Effector CD8-positive, alpha-beta T cell (primary cell): ENCODE results near the gene ABHD16B.

ENCODE experiments used
- DNase-seq: peaks from one replicate; lab custom pipeline; 2025; lab: John Stamatoyannopoulos, UW

Gene ABHD16B

GRCh38 chr20:63895952-63896263 lies 34.6 kb downstream of the ABHD16B start:
- no peak for DNase-seq

DNA sequence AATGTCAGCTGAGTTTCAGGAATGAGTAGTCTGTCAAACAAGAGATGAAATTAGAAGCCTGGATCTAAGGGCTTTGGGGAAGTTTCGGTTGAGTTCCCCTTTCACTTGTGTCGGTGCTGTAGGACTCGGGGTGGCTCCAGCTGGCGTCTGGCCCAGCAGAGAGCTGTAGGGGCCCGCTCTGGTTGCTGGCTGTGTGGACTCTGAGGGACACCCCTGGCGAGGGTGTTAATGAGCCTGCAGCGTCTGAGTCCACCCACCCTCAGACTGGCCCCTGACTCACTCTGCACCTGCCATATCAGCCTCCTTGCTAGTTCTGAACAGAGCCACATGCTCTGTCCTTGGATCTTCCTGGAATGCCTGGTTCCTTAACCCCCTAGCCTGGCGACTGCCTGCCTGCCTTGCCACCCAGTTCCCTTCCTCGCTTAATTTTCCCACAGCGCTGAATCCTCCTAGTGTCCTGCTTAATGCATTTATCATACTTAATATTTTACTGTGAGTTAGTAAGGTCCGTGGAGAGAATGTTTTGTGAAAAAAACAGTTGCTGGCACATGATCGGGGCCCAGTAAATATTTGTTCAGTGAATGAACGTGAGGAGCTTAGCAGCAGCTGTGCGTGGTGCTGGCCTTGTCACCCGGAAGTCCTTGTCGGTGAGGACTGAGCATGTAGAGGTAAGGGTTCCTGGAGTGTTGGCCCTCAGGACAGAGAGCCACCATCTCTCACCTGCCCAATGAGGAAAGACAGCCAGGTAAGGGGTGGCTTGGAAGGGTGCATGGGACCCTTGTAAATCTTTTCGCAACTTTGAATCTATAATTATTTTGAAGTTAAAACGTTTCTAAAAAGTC lies 35.2 kb downstream of the ABHD16B start:
- DNase-seq, result no peak

- no peak for DNase-seq
Observed at GRCh38 chr20:63897978-63898561, 36.8 kb downstream of the ABHD16B start.

- no peak for DNase-seq
Observed at GRCh38 chr20:63898882-63899558, 37.7 kb downstream of the ABHD16B start.

- DNase-seq, result no peak
Observed at GRCh38 chr20:63900413-63900812, 39.1 kb downstream of the ABHD16B start.

GRCh38 chr20:63903796-63904561 lies 42.7 kb downstream of the ABHD16B start:
- no peak for DNase-seq

DNA sequence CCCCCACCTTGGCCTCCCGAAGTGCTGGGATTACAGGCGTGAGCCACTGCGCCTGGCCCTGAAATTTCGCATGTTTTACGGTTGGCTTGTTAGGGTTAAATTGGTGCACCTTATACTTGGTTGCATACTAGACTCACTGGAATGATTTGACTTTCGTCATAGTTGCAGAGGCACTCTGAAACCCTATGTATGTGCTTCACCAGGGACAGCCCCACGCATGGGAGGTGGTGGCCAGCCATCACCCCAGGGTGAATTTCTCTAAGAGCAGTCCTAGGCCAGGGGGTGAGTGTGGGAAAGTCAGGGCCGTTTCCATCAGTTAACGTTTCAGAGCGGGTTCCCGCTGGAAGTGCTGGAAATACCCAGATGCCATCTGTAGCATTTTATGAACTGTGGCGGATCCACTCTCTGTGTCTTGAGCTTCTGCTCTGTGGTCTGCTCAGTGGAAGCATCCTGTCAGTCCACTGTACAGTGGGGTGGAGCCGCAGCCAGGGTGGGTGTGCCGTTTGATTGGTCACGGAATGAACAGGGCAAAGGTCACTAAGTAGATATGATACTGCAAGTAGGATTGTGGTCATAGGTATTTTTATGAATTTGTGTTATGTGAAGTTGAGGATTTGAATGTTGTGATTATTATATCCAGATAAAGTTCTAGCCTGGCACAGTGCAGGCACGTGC lies 46.8 kb downstream of the ABHD16B start:
- DNase-seq, result no peak

DNA sequence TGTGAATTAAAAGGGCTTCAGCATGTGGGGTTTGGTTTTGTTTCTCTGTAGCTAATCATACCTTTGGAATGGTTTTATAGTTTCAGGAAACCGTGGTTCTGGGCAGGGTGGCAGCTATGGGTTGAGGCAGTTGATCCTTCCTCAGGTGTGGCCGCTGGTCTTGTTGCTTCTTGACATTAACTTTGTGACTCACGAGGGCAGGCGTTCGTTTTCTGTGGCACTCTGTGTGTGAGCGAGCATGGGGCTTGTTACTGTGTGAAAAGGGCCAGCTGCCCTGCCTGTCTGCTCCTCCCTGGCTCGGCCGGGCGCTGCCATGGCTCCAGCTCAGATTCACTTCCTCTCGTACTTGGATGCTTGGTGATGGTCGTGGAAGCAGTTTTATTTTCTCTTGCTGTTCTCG lies 49.9 kb downstream of the ABHD16B start:
- no peak for DNase-seq
